ENCODE data around the gene DNM1.

DNM1 gene

GRCh38 chr9:128203024-128203706 lies at the start of gene DNM1:
DNM1 (plus strand) TSS chr9:128203379; CDS start chr9:128203471, 92 bp downstream.
- peak; percentile 55 to 61 for DNase-seq

DNA sequence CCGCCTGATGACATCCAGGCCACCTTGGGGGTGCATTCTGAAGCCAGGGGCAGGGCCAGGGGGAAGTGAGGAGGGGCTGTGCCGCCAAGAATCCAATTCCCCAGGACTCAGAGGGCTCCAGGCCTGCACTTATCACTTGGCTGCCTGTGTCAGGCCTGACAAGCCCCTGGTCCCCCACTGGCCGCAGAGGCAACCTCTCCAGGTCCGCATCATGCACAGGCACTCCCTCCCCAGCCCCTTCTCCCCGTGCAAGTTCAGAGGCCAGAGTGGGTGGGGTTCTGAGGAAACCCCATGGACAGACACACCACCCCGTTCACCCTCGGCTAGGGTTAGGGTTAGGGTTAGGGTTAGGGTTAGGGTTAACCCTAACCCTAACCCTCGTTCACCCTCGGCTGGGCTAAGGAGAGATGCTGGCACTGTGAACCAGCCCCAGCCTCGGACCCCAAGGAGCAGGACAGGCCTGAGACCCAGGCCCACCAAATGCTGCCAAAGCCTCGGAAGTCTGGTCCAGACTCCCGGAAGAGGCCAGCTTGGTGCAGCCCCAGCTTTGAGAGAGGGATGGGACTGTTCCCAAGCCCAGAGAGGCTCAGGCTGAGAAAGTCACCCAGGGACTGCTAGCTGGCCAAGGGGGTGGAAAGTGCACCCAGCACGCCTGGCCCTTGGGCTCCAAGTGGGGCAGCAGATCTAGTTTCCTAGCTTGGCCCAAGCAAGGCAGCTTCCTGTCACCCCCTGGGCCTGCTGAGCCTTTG lies 49.1 kb upstream of the DNM1 start:
- no peak for DNase-seq

DNA sequence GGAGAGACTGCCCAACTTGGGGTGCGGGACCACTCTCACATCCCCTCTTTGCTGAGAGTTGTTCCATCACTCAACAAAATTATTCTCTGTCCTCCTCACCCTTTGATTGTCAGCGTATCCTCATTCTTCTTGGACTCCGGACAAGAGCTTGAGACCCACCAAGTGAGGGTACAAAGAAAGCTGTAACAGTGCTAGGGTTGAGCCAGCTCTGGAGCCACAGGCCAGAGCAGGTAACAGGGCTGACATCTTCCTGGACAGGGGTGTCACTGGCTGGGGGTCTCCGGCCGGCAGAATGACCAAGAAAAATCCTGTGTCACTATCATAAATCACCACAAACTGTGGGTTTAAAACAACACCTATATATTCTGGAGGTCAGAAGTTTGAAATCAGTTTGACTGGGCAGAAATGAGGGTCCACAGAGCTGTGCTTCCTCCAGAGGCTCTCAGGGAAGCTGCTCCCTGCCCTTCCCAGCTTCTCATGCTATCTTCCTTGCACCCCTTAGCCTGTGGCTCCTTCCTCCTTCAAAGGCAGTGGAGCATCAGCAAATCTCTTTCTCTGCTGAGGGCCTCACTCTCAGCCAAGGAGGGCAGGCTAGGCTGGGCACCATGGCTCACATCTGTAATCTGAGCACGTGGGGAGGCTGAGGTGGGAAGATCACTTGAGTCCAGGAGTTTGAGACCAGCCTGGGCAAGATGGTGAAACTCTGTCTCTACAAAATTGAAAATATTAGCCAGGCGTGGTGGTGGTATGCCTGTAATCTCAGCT lies 47.3 kb upstream of the DNM1 start:
- no peak for DNase-seq

DNA sequence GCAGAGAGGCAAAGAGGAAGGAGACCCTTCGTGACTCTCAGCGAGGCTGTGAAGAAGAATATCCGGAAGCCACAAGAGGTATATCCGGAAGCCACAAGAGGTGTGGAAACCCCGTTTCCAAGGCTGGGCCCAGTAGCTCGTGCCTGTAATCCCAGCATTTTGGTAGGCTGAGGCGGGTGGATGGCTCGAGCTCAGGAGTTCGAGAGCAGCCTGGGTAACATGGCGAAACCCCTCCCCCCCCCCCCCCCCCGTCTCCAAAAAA lies 43.7 kb upstream of the DNM1 start:
- peak; percentile 90 to 94 for DNase-seq

GRCh38 chr9:128159784-128160602 lies 43.2 kb upstream of the DNM1 start, which contains the start of gene BBLN:
BBLN (plus strand) TSS chr9:128160265; CDS start chr9:128160408, 143 bp downstream.
- peak; percentile 94 to 95 for DNase-seq

- peak in 1 of 2 experiments; percentile 21 for DNase-seq
Measured at GRCh38 chr9:128160603-128160987, 42.6 kb upstream of the DNM1 start.

- no peak for DNase-seq
Measured at GRCh38 chr9:128161215-128161902, 41.8 kb upstream of the DNM1 start.

- DNase-seq, result no peak
Measured at GRCh38 chr9:128162215-128163026, 40.8 kb upstream of the DNM1 start.

- DNase-seq, result no peak
Measured at GRCh38 chr9:128163027-128163515, 40.1 kb upstream of the DNM1 start.

DNA sequence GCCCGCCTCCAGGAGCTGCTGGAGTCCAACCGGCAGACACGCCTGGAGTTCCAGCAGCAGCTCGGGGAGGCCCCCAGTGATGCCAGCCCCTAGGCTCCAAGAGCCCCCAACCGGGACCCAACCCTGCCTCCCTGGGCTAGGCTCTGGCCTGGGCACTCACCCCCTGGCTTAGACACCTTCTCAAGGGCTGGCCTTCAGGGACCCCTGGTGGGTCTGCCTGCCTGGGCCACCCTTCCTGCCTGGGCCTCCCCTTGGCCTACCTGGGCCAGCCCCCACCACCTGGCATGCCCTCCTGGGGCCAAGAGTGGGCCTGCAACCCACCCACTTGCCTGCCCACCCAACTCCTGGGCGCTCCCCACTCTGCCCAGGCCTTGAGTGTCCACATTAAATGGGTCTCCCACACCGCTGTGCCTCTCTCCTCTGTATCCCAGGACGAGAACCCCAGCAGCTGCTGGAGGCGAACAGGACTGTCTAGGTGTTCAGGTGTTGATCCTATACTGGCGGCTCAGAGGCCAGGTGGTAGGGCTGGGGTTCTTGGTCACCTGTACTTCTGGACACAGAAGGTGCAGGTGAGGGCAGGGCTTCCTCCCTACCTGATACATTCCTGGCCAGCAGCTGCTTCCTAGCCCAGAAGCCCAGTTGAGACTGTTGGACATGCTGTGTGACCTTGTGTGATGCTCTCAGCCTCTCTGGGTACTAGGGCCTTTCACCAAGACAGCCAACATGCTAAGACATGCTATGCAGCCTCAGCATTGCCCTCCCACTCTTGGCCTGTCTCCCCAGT lies 39.5 kb upstream of the DNM1 start:
- no peak for DNase-seq

- no peak for DNase-seq
Measured at GRCh38 chr9:128164307-128164885, 38.8 kb upstream of the DNM1 start.

DNA sequence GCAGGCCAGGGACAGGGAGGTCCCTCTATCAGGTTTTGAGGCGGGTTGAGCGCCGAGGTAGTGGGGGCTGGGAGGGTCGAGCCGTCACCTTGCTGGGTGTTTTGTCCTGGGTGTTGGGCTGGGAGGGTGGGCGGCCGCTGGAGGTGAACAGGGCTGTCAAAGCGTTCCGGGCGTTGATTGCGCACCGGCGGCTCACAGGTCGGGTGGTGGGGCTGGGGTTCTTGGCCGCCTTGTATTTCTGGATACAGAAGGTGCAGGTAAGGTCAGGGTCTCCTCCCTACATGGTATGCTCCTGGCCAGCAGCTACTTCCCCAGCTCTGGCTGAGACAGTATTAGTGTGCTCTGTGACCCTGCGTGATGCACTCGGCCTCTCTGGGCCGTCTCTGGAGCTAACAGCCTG lies 37.0 kb upstream of the DNM1 start:
- no peak for DNase-seq

- no peak for DNase-seq
Measured at GRCh38 chr9:128167209-128167608, 36.0 kb upstream of the DNM1 start.

GRCh38 chr9:128168731-128169308 lies 34.4 kb upstream of the DNM1 start:
- no peak for DNase-seq

- DNase-seq, result no peak
Measured at GRCh38 chr9:128169492-128169891, 33.7 kb upstream of the DNM1 start.

- no peak for DNase-seq
Measured at GRCh38 chr9:128169925-128170324, 33.3 kb upstream of the DNM1 start.

DNA sequence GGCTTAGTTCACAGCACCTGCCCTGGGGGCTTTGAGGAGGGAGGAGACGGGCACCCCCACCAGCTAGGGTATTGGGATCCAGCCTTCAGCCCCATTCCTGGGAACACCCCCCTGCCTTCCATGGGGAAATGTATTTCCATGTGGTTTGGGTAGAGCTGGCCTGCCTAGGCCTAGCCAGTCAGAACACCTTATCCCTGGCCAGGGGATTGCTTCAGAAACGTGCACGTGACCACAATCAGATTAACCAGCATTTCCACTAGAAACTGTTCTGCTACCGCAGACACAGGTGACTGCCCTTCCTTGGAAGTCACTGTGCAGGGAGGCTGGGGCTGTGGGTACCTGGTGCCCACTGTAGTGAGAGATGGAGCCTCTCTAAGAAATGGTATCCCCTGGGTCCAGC lies 29.1 kb upstream of the DNM1 start:
- no peak for DNase-seq

DNA sequence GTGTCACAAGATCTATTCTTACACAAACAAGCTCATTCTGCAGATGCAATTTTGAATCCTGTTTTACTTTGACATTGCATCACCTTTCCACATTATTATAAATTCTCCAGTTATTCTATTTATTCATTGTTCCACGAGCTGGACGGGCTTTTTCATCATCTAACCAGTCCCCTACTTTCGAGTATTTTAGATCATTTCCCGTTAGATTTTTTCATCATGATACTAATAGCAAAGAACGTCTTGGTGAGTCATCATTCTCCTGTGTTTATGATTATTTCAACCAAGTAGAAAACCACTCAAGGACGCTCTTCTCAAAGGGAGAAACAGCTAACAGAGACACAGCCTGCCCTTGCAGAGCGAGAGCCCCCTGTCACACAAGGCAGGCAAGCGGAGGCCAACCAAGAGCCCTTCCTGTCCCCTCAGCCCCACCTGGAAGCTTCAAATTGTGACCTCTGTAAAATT lies 28.0 kb upstream of the DNM1 start:
- DNase-seq, result no peak

DNA sequence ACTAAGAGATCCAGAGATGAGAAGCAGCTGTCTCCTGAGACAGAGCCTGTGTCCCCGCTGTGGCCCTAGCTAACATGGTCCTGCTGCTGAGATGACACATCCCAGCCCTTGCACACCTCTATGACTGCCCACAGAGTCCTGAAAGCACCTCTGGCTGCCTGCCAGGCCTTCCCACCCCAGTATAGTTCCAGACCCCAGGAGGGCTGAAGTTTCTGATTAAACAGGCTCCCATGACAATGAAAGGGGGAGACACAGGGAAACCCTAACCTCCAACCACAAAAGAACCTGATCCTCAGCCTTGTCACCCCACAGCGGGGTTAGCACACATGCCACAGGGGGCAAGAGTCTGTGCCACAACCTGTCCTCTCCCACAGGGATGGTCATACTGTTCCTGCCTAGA lies 27.5 kb upstream of the DNM1 start:
- no peak for DNase-seq
